HG02610 (cell line): ENCODE data around the gene SEL1L3.

Experiments
- ATAC-seq: cut with Tn5 transposase; IDR thresholded peaks from one replicate; pipeline ENCODE4 v1.9.1; 2021; ENCODE audit warnings: mild to moderate bottlenecking, moderate library complexity; ENCODE audit not compliant: unreplicated experiment

The SEL1L3 gene

DNA sequence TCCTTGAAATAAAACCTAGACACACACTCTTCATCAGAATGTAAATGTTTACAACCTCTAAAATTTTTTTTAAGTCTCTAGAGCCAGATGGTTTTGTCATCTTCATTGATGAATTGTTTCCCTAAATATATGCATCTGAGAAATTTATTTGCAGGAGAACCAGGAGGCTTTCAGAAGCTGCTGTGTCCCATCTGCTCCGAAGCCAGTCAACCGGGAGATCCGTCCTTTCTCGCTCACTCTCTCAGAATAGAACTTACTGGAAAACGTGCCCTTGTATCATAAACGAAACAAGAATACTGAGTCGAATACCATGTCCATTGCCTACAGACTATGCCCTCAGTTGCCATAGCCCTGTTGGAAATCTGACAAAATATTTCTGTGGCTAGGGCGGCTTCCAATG is 103.7 kb downstream of the SEL1L3 start:
- no peak for ATAC-seq

DNA sequence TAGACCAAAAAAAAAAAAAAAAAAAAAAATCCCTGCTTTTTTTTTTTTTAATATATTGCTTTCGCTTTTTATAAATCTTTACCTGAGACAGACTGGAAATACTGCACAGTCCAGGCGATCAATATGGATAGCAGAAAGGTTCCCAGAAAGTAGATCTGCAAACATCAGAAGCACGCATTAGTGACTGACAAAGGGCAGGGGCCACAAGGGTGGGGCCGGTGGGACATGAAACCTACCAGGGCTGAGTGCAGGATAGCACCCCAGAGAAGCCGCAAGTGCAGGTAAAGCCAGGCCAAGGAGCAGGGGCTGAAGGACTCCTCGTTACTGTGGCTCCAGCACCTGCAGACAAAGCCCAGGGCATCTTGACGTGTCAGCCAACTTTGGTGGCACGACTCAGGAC is 105.3 kb downstream of the SEL1L3 start:
- no peak for ATAC-seq

DNA sequence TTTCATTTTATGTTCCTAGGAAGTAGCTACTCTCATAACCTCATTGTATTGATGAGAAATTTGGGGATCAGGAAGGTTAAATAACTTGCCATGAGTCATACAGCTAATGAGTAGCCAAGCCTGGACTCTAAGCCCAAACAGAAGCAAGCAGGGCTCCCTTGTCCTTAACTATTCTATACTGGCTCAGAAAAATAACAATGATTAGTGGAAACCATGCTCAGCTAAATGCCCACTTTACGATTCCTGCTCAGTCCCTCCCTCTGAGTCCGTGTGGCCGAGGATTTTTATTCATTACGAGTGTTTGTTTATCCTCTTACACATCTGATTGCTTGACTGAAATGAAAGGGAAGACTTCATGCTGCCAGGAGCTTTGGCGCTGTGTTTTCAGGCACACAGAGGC is 106.3 kb downstream of the SEL1L3 start:
- ATAC-seq = no peak

DNA sequence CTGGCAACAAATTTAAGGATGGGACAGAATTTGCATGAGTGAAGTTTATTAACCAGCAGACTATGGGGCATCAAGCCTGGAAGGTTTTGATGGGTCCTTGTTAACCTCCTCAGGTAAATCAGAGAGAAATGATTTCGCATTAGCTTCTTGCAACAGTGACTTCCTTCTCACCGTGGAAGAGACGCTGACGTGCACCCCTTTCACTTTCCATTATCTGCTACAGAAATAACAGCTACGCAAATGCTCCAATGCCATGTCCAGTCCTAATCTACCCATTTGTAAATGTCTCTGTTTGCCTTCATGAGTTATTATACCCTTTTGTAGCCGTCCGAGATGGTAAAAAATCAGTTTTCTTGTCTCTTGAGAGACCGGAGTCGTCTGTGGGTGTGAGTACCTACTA is 106.9 kb downstream of the SEL1L3 start:
- peak; percentile 53 for ATAC-seq

DNA sequence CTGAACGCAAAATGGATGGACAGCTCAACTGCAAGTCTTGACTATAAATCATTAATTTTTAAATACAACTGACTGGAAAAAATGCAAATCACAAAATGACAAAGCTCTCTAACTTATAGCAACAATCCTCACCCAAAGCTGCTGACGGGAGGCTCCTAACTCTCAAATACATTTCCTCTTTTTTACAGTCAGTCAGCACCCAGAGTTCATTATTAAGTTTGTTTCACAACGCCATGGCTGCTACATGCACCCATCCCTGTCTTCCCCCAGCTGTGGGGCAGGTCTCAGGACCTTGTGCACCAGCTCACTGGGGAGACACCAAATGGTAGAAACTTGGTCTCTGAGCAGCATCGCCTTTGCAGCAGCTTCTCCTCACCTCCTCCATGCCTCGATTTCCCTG is 109.5 kb downstream of the SEL1L3 start:
- no peak for ATAC-seq

DNA sequence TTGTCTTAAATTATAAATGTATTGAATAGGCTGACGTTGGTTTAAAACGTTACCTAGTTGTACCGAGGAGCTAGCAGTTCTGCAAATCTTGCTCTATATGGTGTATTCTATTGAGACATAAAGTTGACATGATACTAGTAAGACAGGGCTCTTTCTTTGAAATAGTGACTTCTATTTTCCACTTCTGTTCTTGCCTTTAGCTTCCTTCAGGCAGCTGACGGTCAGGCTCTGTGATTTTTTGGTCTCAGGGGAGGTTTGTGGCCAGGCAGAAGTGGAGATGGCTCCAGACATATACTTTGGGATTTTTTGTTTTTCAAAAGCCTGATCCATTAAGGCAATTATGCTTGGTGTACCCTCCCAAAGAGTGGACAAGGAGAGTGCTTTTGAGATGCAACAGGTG is 111.9 kb downstream of the SEL1L3 start:
- no peak for ATAC-seq

DNA sequence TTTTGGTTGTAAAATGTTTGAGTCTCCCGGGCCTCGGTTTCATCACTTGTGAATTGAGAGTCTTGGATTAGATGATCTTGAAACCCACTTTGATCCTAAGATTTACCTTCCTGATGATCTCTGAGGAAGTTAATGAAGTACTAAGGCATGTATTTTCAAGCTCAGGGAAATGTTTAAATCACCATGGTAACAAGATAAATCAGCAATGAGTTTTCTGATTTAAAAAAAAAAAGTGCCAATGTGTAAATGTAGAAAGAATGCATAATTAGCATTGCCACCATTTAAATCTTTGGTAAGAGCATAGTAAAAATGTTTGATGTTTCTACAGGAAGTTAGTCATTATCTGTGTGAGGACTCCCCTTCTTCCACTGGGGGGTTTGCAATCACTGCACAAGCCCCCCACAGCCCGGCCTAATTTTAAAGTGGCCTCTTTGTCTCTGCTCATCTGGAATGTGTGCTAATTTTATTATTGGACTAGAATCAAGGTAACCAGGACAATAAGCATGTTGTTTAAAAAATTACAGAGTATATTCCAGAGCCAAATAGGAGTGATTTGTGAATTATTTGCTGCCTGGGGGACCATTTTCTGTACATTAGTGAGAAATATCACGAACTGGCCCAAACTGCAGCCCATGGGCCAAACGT is 113.5 kb downstream of the SEL1L3 start:
- ATAC-seq = no peak

DNA sequence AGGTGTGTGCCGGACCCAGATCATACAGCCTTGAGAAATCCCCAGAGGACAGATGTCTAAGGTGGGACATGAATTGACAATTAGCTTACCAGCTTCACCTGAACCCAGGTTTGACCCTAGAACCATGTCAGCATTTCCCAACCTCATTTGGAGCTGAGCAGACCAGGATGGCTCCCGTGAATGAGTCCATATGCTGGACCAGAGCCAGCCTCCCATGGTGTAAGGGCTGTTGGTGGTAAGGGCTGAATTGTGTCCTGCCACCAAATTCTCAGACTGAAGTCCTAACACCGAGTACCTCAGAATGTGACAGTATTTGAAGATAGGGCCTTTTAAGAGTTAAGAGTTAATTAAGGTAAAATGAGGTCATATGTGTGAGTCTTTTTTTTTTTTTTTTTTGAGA is 118.8 kb downstream of the SEL1L3 start:
- no peak for ATAC-seq

DNA sequence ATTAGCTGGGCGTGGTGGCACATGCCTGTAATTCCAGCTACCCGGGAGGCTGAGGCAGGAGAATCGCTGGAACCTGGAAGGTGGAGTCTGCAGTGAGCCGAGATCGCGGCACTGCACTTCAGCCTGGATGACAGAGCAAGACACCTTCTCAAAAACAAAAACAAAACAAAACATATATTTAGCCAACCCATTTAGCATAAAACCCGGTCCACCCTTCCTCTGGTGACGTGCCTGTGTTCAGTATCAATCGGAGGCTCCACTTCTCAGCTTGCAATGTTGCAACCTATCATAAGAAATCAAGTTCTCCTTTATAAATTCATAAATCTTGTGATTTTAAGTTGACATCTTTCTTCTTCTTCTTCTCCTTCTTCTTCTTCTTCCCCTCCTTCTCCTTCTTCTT is 133.2 kb downstream of the SEL1L3 start:
- ATAC-seq = no peak

DNA sequence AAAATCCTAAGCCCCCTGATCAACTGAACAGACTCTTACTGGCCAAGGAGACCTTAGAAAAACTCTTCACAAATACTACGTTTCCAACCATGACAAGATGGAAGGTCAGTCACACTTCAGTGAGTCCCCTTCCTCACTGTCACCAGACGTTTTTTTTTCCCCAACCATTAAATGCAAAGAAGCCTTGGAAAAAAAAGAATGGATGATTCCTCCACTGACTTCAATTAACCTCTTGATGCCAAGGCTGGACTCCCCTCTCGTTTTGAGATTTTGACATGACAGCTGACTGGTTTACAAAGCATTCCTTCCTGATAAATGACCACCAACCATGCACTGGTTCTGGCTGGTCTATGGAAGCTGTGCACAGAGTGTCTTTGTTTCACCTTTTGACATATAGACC is 133.9 kb downstream of the SEL1L3 start:
- no peak for ATAC-seq

DNA sequence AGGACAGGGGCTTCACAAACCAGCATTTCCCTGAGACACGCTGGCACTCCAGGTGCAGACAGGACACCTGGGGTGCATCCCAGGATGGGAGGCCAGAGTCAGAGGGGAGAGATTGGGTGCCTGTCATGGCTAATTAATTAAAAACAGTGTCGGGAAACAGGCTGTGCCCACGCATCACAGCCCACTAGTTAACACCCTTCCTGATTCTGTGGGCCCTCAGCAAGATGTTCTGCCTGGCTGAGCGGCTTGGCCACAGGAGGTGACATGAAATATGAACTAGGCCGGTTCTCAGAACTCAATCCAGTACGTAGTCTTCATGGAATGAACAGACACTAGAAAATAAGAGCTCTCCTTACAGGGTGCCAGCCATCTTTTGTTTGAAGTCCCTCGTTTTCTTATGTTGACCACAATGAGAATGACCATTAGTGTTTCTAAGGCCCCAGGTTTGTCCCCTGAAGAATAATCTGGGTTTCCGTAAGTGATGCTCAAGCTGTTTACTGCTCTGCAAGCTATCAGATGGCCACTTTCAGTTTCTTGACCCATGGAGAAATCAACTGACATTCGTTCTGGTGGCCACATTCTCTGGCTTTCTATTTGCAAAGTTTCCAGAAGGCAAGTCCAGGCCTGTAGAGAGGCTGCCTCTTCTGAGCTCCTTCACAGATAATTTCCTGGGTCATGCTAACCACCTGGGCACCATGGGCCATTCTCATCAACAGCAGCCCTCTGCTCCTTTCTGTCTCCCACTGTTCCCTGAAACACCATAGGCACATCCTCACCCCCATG is 134.9 kb downstream of the SEL1L3 start:
- no peak for ATAC-seq

DNA sequence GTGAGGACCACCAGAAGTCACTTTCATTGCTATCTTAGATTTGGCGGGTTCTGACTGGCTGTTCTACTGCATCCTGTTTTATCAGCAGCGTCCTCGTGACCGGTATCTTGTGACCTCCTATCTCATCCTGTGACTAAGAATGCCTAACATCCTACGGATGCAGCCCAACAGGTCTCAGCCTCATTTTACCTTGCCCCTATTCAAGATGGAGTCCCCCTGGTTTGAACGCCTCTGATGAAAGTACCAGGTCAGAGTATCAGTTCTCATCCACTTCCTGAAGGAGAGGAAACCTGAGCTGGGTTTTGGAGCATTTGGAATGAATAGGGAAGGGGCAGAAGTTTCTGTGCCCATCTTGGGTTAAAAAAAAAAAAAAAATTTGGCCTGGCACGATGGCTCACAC is 136.9 kb downstream of the SEL1L3 start:
- no peak for ATAC-seq

DNA sequence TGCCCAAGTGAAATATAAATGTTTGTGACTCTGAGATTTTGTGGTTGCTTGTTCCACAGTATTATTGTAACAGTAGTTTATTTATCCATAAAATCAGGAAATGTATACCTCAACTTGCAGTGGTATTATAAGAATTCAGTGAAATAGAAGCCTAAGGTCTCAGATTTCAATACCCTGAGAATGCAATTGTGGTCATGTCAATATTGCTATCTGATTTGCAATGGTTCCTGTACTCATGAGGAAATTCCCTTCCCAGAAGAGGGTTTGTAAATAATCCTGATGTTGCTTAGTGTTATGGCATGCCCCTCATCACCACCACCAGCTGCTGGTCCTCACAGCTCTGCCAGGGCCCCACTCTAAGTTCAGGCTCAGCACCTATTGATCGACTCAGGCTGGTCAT is 139.4 kb downstream of the SEL1L3 start:
- no peak for ATAC-seq

DNA sequence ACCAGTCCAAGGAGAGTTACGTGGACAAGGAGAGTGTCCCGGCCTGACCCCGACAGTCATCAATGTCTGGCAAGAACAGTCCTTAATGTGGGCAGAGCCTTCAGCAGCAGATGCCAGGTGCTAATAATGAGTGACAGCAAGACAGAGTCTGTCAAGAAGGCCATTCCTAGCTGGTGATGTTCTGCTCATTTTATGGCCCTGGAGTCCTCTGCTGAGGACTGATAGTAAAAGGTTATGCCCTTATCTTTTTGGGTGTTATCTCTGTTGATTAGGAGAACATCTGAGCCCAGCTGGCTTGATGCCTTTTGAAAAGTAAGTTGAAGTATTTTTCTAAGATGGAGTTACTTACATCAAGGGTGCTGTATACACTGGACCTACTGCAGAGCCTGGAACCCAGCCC is 139.8 kb downstream of the SEL1L3 start:
- ATAC-seq = no peak

DNA sequence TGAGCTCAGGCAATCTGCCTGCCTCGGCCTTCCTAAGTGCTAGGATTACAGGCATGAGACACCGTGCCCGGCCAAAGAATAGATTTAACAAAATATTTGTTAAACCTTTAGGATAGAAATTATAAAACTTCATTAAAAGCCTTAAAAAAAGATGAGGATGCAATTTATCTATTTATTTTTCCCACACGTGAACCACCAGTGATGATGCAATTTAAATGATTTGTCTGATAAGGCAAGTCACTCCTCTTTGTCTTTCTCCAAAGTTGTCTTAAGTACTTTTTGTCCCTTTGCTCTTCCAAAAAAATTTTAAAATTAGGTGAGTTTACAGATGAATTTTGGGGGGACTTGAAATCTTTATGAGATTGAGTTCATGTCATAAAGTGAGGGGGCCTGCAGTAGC is 149.0 kb downstream of the SEL1L3 start:
- no peak for ATAC-seq

DNA sequence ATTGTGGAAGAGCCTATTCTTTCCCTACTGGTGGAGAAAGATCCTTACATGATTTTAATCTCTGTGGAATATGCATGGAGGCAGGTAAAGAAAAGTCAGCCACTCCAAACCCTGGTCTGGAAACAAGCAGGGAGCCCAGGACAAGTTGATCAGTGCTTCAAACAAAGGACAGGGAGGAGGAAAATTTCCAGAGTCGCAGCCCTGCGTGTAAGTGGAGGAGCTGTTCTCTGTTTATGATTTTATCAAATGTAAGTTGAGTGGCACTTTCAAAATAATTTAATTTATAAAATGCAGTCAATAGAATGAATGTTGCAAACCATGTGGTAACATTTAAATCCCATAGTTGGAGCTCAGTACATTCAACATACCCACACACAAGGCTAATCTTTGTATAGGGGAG is 150.2 kb downstream of the SEL1L3 start:
- ATAC-seq = no peak

DNA sequence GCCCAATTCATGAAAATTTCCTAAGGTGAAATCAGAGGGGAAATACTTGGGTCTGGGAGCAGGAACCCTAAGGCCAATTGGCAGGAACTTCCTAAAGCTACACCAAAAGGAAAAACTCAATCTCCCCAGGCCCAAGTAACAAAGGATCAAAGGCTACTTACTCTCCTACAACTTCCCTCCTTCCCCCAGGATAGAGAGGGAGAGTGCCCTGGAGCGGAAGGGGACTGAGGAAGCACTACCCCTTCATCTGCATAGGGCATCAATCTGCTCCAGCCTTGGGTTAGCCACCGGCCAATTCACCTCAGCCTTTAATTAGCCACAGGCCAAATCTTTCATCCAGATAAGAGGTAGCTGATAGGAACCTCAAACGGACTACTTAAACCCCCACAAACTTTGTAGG is 152.2 kb downstream of the SEL1L3 start:
- no peak for ATAC-seq

DNA sequence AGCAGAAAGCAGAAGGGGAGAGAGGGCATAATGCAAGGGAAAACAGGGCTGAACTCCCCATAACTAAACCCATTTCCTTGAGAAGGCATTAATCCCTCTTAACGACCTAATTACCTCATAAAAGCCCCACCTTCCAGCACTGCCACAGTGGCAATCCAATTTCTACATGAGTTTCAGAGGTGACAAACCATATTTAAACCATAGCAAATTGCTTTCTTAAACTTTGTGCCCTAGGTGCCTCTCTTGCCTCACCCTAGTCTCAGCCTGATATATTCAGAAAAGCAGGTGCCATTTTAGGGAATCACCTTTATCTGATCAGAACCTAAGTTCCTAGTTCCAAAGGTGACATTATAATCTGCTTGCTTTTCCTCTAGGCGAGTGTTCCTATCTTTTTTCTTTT is 158.3 kb downstream of the SEL1L3 start:
- ATAC-seq = no peak

DNA sequence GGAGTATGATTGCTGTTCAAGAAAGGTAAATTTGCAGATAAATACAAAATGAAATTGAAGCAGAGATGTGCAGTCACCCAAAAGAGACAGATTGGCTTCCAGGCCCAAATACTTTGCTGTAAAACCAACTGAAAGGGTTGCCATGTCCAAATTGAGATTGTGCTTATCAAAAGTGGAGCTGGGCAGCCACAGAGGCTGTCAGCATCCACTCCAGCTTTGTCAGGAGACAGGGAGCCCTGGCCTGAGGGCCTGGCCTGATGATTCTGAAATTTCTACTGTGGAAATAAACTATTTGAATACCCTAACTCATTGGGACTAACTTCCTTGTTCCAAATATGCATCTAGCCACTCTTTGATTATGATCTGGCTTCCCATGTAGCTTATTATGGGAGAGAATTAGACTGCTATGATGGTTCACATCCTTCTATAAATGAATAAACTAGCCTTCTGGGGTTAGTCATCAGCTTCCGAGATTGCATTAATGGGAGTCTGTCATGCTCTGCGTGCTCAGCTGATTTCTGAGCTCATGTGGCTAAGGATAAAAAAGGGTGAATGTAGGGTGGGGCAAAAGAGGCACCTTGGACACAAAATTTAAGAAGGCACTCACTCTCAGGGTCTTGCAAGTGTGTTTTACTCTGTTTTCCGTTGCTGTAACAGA is 158.9 kb downstream of the SEL1L3 start:
- ATAC-seq = no peak

DNA sequence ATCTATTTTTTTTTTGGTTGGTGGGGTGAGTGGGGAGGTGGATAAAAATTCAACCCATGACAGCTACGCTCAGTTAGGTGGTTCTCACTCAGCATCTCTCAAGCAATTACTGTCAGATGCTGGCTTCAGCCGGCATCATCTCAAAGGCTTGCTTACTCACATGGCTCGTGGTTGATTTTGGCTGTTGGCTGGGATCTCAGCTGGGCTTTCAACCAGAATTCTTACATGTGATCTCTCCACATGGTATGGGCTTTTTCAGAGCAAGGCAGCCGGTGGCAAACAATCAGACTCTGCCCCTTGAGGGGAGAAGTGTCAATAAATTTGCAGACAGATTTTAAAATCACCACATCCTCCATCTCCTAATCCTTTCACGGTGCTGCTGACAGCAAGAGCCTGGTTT is 159.9 kb downstream of the SEL1L3 start:
- no peak for ATAC-seq

DNA sequence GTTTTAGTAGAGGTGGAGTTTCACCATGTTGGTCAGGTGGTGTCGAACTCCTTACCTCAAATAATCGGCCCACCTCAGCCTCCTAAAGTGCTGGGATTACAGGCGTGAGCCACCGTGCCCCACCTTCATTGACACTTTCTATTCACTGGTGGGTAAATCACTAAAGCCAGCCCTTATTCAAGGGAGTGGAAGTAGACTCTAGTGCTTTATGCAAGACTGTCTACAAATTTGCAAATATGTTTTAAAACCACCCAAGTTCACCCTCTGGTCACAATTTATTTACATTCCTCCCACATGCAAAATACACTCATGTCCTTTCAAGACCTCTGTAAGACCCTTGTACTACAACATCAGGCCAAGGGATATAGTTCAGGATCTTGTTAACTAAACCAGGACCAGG is 162.1 kb downstream of the SEL1L3 start:
- no peak for ATAC-seq

DNA sequence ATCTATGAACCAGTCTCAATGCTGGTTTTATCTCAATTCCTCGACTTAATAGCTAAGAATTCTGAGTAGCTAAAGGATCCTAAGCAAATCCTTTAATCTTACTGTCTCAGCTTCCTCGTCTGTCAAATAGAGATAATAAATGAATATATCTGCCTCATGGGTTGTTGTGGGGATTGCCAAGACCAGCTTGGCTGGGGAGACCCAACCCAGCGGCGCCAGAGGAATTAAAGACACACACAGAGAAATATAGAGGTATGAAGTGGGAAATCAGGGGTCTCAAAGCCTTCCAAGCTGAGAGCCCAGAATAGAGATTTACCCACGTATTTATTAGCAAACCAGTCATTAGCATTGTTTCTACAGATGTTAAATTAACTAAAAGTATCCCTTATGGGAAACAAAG is 165.3 kb downstream of the SEL1L3 start:
- ATAC-seq = no peak
